Caki2 (cell line): ENCODE data around the gene HOXD10. TPM values are rescaled to one million over a fixed set of nuclear protein-coding genes. Genes with fewer than 3 reads are reported as not detected.

ENCODE experiments used
- DNase-seq: peaks from one replicate; pipeline ENCODE4 v3.0.0-alpha.2; 2015; ENCODE audit warnings: low read depth
- in situ Hi-C: cut with HindIII; loops from 2 replicates; pipeline ENCODE4 v1.10.0; 2016; ENCODE audit warnings: low sequenced_read_pairs, low pct_unique_long_range_greater_than_20kb, mixed read lengths
- total RNA-seq: library from RNA; depleted of rRNA; stranded (reverse); fragments of >200 nt; shearing (Covaris generic); gene quantifications from 2 replicates; pipeline ENCODE4 v1.2.3, GENCODE V29; 2014; ENCODE audit warnings: low replicate concordance

Gene HOXD10
- total RNA-seq, 1 experiment from 2014 or later: 4.3 TPM

GRCh38 chr2:176128172-176128981, 11.8 kb downstream of the HOXD10 start:
- in situ Hi-C loops: no loop called here

GRCh38 chr2:176128982-176129796, 12.6 kb downstream of the HOXD10 start, which contains the start of gene HOXD8:
Gene HOXD8, plus strand, starts transcription at chr2:176129705. Its CDS starts 662 bp downstream, at chr2:176130367.
- in situ Hi-C loops: no loop called here
- peak; percentile 77 for DNase-seq

More at GRCh38 chr2:176128172-176128981, 11.8 kb downstream of the HOXD10 start:
- DNase-seq: no peak

GRCh38 chr2:176129813-176130146, 13.2 kb downstream of the HOXD10 start:
- no peak for DNase-seq
- in situ Hi-C loops: no loop called here

- in situ Hi-C loops: no loop called here
- DNase-seq: peak; percentile 74
Measured at GRCh38 chr2:176130147-176130956, 13.8 kb downstream of the HOXD10 start.

- DNase-seq: no peak
- in situ Hi-C loops: no loop called here
Measured at GRCh38 chr2:176130957-176131847, 14.6 kb downstream of the HOXD10 start.

GRCh38 chr2:176131848-176132158, 15.2 kb downstream of the HOXD10 start:
- no peak for DNase-seq
- in situ Hi-C loops: no loop called here

GRCh38 chr2:176132205-176133171, 15.9 kb downstream of the HOXD10 start:
- no peak for DNase-seq
- in situ Hi-C loops: no loop called here

GRCh38 chr2:176133389-176133788, 16.8 kb downstream of the HOXD10 start:
- in situ Hi-C loops: no loop called here
- DNase-seq: no peak

GRCh38 chr2:176134035-176134434, 17.5 kb downstream of the HOXD10 start:
- DNase-seq: no peak

GRCh38 chr2:176135035-176135440, 18.5 kb downstream of the HOXD10 start:
- DNase-seq: peak; percentile 40

More at GRCh38 chr2:176134035-176134434, 17.5 kb downstream of the HOXD10 start:
- in situ Hi-C loops: no loop called here

GRCh38 chr2:176136374-176137251, 20.0 kb downstream of the HOXD10 start:
- in situ Hi-C loops: no loop called here
- DNase-seq: peak; percentile 69

More at GRCh38 chr2:176135035-176135440, 18.5 kb downstream of the HOXD10 start:
- in situ Hi-C loops: no loop called here

- DNase-seq: no peak
- in situ Hi-C loops: no loop called here
Measured at GRCh38 chr2:176137252-176137580, 20.6 kb downstream of the HOXD10 start.

GRCh38 chr2:176137906-176138305, 21.3 kb downstream of the HOXD10 start:
- in situ Hi-C loops: no loop called here
- no peak for DNase-seq

GRCh38 chr2:176138526-176138922, 21.9 kb downstream of the HOXD10 start:
- in situ Hi-C loops: no loop called here

GRCh38 chr2:176138923-176139660, 22.5 kb downstream of the HOXD10 start:
- no peak for DNase-seq
- in situ Hi-C loops: no loop called here

More at GRCh38 chr2:176138526-176138922, 21.9 kb downstream of the HOXD10 start:
- no peak for DNase-seq
